Keratinocyte (primary cell): ENCODE data around the gene SSTR5.

Experiments used
- CTCF ChIP-seq, 3 experiments: IDR thresholded peaks in 1 of 3; conservative IDR thresholded peaks in 1 of 3; optimal IDR thresholded peaks in 1 of 3; 2 replicates in 2 of 3; 3 replicates in 1 of 3; pipeline versions ENCODE3 to v1.5.1; 2011; ENCODE audit warnings: low read length in 3 of 3, mild to moderate bottlenecking in 3 of 3, moderate library complexity in 2 of 3, control low read depth in 1 of 3, inconsistent platforms in 1 of 3; ENCODE audit not compliant: insufficient read depth in 2 of 3; ENCODE audit errors: extremely low read depth in 1 of 3
- EZH2 ChIP-seq: IDR thresholded peaks from one replicate; pipeline ENCODE4 v1.6.1; 2012; ENCODE audit warnings: inconsistent platforms, mild to moderate bottlenecking, low read length, moderate library complexity

DNA sequence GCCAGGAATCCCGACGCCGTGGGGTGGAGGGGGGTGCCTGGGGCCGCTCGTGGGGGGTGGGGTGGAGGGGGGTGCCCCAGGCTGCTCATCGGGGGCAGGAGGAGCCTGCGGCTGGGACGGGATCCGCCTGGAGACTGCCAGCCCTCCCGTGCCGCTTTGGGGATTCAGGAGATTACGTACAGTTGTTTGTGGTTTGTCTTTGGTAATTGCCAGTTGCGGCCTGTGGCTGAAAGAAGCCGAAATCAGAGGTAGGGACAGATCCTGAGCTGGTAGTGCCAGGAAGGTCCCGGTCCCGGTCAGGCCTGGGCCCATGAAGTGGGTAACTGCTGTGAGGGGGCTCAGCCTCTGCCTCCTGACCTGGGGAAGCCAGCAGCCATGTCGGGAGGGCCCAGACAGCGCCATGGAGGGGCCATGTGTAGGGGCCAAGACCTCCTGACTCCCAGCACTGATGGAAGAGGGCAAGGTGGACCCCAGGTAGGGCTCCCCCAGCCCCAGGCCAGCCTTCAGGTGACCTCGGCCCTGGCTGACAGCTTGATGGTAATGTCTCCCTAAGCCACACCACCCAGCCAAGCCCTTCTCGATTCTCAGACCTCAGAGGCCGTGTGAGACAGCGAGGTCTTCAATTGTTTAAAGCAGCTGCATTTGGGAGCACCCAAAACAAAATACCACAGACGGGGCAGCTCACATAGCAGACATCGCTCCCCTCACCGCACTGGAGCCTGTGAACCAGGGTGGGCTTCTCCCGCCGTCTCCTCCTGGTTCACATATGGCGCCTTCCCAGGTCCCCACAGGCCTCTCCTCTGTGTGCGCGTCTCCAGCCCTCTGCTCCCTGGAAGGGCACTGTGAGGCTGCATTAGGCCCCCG, 34.9 kb upstream of the SSTR5 start:
- no peak for TF ChIP-seq CTCF (optimal IDR thresholded peaks at IDR 0.05 in 1 of 3, IDR thresholded peaks at IDR 0.05 in 1 of 3, conservative IDR thresholded peaks at IDR 0.05 in 1 of 3; ENCODE audit: extremely low read depth in 1 of 3, insufficient read depth in 2 of 3, low read length in 3 of 3)
- TF ChIP-seq EZH2 = no peak
